Mesendoderm (in vitro differentiated cells): Measurements from ENCODE around the gene UBASH3B.

Source experiments
- DNase-seq: peaks from one replicate; pipeline ENCODE4 v3.0.0; 2013
- H2AK5ac ChIP-seq: 2 replicates; pipeline ENCODE4 v1.6.1; 2013; ENCODE audit warnings: low read length, inconsistent platforms
- H2BK120ac ChIP-seq: 2 replicates; pipeline ENCODE4 v1.6.1; 2013; ENCODE audit warnings: low read depth, mild to moderate bottlenecking, low read length, moderate library complexity, mixed read lengths
- H2BK15ac ChIP-seq: replicated peaks from 2 replicates; pipeline ENCODE4 v1.6.1; 2013; ENCODE audit warnings: low read depth, mild to moderate bottlenecking, moderate library complexity
- H2BK5ac ChIP-seq: 2 replicates; pipeline ENCODE4 v1.6.1; 2013; ENCODE audit warnings: low read length, inconsistent platforms
- H3K18ac ChIP-seq: 2 replicates; pipeline ENCODE4 v1.6.1; 2013; ENCODE audit warnings: mild to moderate bottlenecking, low read length, mixed read lengths
- H3K23ac ChIP-seq: one replicate; pipeline ENCODE4 v1.6.1; 2013; ENCODE audit warnings: low read length
- H3K27ac ChIP-seq: 2 replicates; pipeline ENCODE4 v1.5.1; 2013; ENCODE audit warnings: low read depth, mild to moderate bottlenecking, inconsistent platforms, low read length, moderate library complexity
- H3K27me3 ChIP-seq: 2 replicates; pipeline ENCODE4 v1.6.1; 2013; ENCODE audit warnings: low read length, control low read depth, mild to moderate bottlenecking, inconsistent platforms; ENCODE audit not compliant: insufficient read depth, poor library complexity
- H3K36me3 ChIP-seq: 2 replicates; pipeline ENCODE4 v1.6.1; 2013; ENCODE audit warnings: low read length, inconsistent platforms; ENCODE audit not compliant: control insufficient read depth, insufficient read depth
- H3K4ac ChIP-seq: one replicate; pipeline ENCODE4 v1.6.1; 2013; ENCODE audit warnings: low read depth, mild to moderate bottlenecking, low read length, moderate library complexity
- H3K4me1 ChIP-seq: 2 replicates; pipeline ENCODE4 v1.6.1; 2013; ENCODE audit warnings: low read depth, low read length, inconsistent platforms; ENCODE audit not compliant: control insufficient read depth
- H3K4me2 ChIP-seq: 2 replicates; pipeline ENCODE4 v1.6.1; 2013; ENCODE audit warnings: low read length
- H3K4me3 ChIP-seq: 2 replicates; pipeline ENCODE4 v1.5.1; 2013; ENCODE audit warnings: mild to moderate bottlenecking, low read length
- H3K56ac ChIP-seq: one replicate; pipeline ENCODE4 v1.6.1; 2013; ENCODE audit warnings: low read length
- H3K79me1 ChIP-seq: 2 replicates; pipeline ENCODE4 v1.6.1; 2013; ENCODE audit warnings: low read length, inconsistent platforms
- H3K79me2 ChIP-seq: 2 replicates; pipeline ENCODE4 v1.6.1; 2013; ENCODE audit warnings: mild to moderate bottlenecking, low read length; ENCODE audit not compliant: control insufficient read depth, insufficient read depth
- H3K9ac ChIP-seq: 2 replicates; pipeline ENCODE4 v1.6.1; 2013; ENCODE audit warnings: low read length, inconsistent platforms
- H4K5ac ChIP-seq: one replicate; pipeline ENCODE4 v1.6.1; 2013; ENCODE audit warnings: low read length
- H4K8ac ChIP-seq: one replicate; pipeline ENCODE4 v1.6.1; 2013; ENCODE audit warnings: low read depth, mild to moderate bottlenecking, control low read depth, low read length, moderate library complexity
- WGBS: extraction: QIAGEN DNeasy Blood & Tissue Kit; methylation state at CpG from one replicate; pipeline ENCODE4 v1.1.7; 2013; ENCODE audit warnings: low lambda C conversion rate, missing lambda C conversion rate; ENCODE audit not compliant: insufficient coverage; ENCODE audit errors: extremely low coverage; 5-methylcytosine and 5-hydroxymethylcytosine counted together

Gene UBASH3B

DNA sequence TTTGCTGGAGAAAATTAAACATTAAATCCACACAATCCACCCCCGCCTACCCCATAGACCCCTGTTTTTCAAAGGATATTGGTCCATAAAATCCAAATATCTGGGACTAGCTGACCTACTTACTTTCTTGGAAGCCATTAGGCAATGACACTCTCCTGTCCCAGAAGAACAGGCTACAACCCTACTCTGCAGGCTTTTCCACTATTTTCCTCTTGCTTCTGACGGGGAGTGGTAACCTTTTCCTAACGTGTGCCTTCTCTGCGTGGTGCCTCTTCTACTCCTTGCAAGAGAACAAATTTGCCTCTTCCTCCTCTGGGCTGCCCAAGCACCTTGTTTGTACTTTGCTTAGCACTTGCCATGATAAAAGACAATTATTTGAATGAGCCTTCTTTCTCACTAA, 51.6 kb downstream of the UBASH3B start:
- Histone ChIP-seq H4K5ac (no peak overlapping the region), H3K4me2 (no peak overlapping the region), H3K4me3 (no peak overlapping the region), H3K27me3 (no peaks in the 10 kb centered on the region), H4K8ac (no peak overlapping the region), H3K23ac (no peak overlapping the region), H3K9ac (no peak overlapping the region), H2BK15ac (no peak overlapping the region), H3K79me2 (no peaks in the 10 kb centered on the region), H3K56ac (no peak overlapping the region), H3K18ac (no peak overlapping the region), H3K4ac (no peak overlapping the region), H2AK5ac (no peak overlapping the region), H3K79me1 (no peaks in the 10 kb centered on the region), H3K36me3 (no peaks in the 10 kb centered on the region), H3K4me1 (peaks cover 8% of the 10 kb centered on the region), H3K27ac (no peak overlapping the region), H2BK5ac (no peak overlapping the region), H2BK120ac (no peak overlapping the region)
- no peak for DNase-seq
- no CpG with 5 or more reads among the region's 4 CpGs for WGBS

GRCh38 chr11:122707901-122708300, 52.4 kb downstream of the UBASH3B start:
- no peak overlapping the region for H2AK5ac ChIP-seq
- DNase-seq = no peak
- no peak overlapping the region for H3K9ac ChIP-seq
- H2BK5ac ChIP-seq = no peak overlapping the region
- H3K23ac ChIP-seq = no peak overlapping the region
- H2BK15ac ChIP-seq = no peak overlapping the region
- H3K4me1 ChIP-seq = peaks cover 8% of the 10 kb centered on the region
- no peaks in the 10 kb centered on the region for H3K79me2 ChIP-seq
- no peaks in the 10 kb centered on the region for H3K36me3 ChIP-seq
- H3K27me3 ChIP-seq = no peaks in the 10 kb centered on the region
- no peak overlapping the region for H3K56ac ChIP-seq
- H3K79me1 ChIP-seq = no peaks in the 10 kb centered on the region
- H4K5ac ChIP-seq = no peak overlapping the region
- no CpG with 5 or more reads among the region's 4 CpGs for WGBS
- H3K4me2 ChIP-seq = no peak overlapping the region
- no peak overlapping the region for H3K27ac ChIP-seq
- no peak overlapping the region for H3K4me3 ChIP-seq
- no peak overlapping the region for H2BK120ac ChIP-seq
- H3K4ac ChIP-seq = no peak overlapping the region
- H4K8ac ChIP-seq = no peak overlapping the region
- no peak overlapping the region for H3K18ac ChIP-seq

- Histone ChIP-seq H2BK5ac (no peak overlapping the region), H2AK5ac (no peak overlapping the region), H2BK15ac (no peak overlapping the region), H3K4me1 (peaks cover 8% of the 10 kb centered on the region), H3K9ac (no peak overlapping the region), H3K18ac (no peak overlapping the region), H3K4me2 (no peak overlapping the region), H3K27ac (peak overlapping the region; percentile 3), H3K23ac (no peak overlapping the region), H2BK120ac (no peak overlapping the region), H3K4me3 (no peak overlapping the region), H4K8ac (no peak overlapping the region), H3K79me1 (no peaks in the 10 kb centered on the region), H3K79me2 (no peaks in the 10 kb centered on the region), H4K5ac (no peak overlapping the region), H3K4ac (no peak overlapping the region), H3K27me3 (no peaks in the 10 kb centered on the region), H3K36me3 (no peaks in the 10 kb centered on the region), H3K56ac (no peak overlapping the region)
- no CpG with 5 or more reads among the region's 7 CpGs for WGBS
- peak; percentile 92 for DNase-seq
Observed at GRCh38 chr11:122709039-122709760, 53.7 kb downstream of the UBASH3B start.

DNA sequence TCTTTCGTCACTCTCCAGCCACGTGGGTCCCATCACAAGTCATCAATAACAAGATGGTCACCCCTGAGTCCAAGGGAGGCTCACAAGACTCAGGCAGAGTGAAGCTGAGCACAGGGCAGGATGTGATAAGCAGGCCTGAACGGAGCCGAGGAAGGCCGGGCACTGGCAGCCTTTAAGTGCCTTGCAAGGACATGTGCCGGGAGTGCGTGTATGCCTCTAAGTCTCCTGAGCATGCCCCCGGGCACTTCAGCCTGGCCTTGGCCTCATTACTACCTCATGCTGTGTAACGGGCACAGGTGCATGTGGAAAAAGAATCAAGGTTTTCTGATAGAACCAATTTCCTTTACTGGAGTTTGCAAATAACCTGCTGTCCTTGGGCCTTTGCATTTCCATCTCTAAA, 55.8 kb downstream of the UBASH3B start:
- H2BK120ac ChIP-seq = no peak overlapping the region
- H3K18ac ChIP-seq = no peak overlapping the region
- no peak overlapping the region for H2BK15ac ChIP-seq
- H3K79me2 ChIP-seq = no peaks in the 10 kb centered on the region
- H3K79me1 ChIP-seq = no peaks in the 10 kb centered on the region
- H3K27ac ChIP-seq = no peak overlapping the region
- no peak overlapping the region for H3K9ac ChIP-seq
- peaks cover 8% of the 10 kb centered on the region for H3K4me1 ChIP-seq
- no peak overlapping the region for H2BK5ac ChIP-seq
- WGBS = no CpG with 5 or more reads among the region's 9 CpGs
- no peak overlapping the region for H3K4me3 ChIP-seq
- no peak for DNase-seq
- H3K56ac ChIP-seq = no peak overlapping the region
- H3K23ac ChIP-seq = no peak overlapping the region
- no peak overlapping the region for H4K8ac ChIP-seq
- H2AK5ac ChIP-seq = no peak overlapping the region
- no peak overlapping the region for H3K4me2 ChIP-seq
- no peaks in the 10 kb centered on the region for H3K36me3 ChIP-seq
- H3K4ac ChIP-seq = no peak overlapping the region
- H4K5ac ChIP-seq = no peak overlapping the region
- no peaks in the 10 kb centered on the region for H3K27me3 ChIP-seq

GRCh38 chr11:122711831-122712381, 56.4 kb downstream of the UBASH3B start:
- no peak overlapping the region for H3K9ac ChIP-seq
- no peak overlapping the region for H3K4me2 ChIP-seq
- H2AK5ac ChIP-seq = no peak overlapping the region
- no peaks in the 10 kb centered on the region for H3K79me2 ChIP-seq
- no peak overlapping the region for H3K56ac ChIP-seq
- H4K5ac ChIP-seq = no peak overlapping the region
- H3K18ac ChIP-seq = no peak overlapping the region
- no peak overlapping the region for H4K8ac ChIP-seq
- peak; percentile 38 for DNase-seq
- H2BK5ac ChIP-seq = no peak overlapping the region
- no peak overlapping the region for H3K23ac ChIP-seq
- no peak overlapping the region for H3K27ac ChIP-seq
- H3K4me1 ChIP-seq = peaks cover 8% of the 10 kb centered on the region
- no peaks in the 10 kb centered on the region for H3K27me3 ChIP-seq
- H3K36me3 ChIP-seq = no peaks in the 10 kb centered on the region
- no peaks in the 10 kb centered on the region for H3K79me1 ChIP-seq
- no peak overlapping the region for H2BK120ac ChIP-seq
- WGBS = no CpG with 5 or more reads among the region's 5 CpGs
- no peak overlapping the region for H3K4me3 ChIP-seq
- no peak overlapping the region for H2BK15ac ChIP-seq
- H3K4ac ChIP-seq = no peak overlapping the region

DNA sequence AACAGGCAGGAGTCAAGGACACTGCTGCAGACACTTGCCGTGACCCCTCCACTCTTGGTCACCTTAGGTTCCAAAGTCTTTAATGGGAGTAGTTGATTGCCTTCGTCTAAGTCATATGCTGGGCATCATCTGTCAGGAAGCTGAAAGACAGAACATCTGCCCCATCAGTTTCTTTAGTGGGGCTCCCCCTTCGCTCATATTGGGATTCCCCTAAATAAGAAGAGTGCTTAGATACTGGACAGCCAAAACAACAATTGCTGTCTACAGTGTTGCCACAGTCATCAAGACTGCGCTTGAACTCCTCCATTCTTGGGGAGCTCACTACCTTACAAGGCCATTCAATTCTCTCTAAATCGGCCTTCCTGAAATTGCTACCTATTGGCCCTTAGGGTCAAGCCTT, 58.5 kb downstream of the UBASH3B start:
- H2BK5ac ChIP-seq = no peak overlapping the region
- WGBS = no CpG with 5 or more reads among the region's 5 CpGs
- no peak overlapping the region for H3K27ac ChIP-seq
- H3K4me2 ChIP-seq = no peak overlapping the region
- no peak overlapping the region for H2AK5ac ChIP-seq
- H3K23ac ChIP-seq = no peak overlapping the region
- H3K9ac ChIP-seq = no peak overlapping the region
- no peaks in the 10 kb centered on the region for H3K27me3 ChIP-seq
- H4K5ac ChIP-seq = no peak overlapping the region
- H3K4me3 ChIP-seq = no peak overlapping the region
- H3K4me1 ChIP-seq = peaks cover 7% of the 10 kb centered on the region
- H3K4ac ChIP-seq = no peak overlapping the region
- H3K79me2 ChIP-seq = no peaks in the 10 kb centered on the region
- no peaks in the 10 kb centered on the region for H3K36me3 ChIP-seq
- DNase-seq = no peak
- no peak overlapping the region for H3K18ac ChIP-seq
- H3K56ac ChIP-seq = no peak overlapping the region
- no peaks in the 10 kb centered on the region for H3K79me1 ChIP-seq
- H2BK120ac ChIP-seq = no peak overlapping the region
- H4K8ac ChIP-seq = no peak overlapping the region
- H2BK15ac ChIP-seq = no peak overlapping the region
